Gastroesophageal sphincter (tissue), 4 donors: ENCODE measurements around the gene OAS3. TPM values are rescaled to one million over a fixed set of nuclear protein-coding genes. Genes with fewer than 3 reads are reported as not detected.

ENCODE experiments used
- ATAC-seq: fragments of 150-250 bp; one replicate; pipeline ENCODE4 v1.9.1; 2016; ENCODE audit warnings: mild to moderate bottlenecking, moderate library complexity
- H3K27ac ChIP-seq, 4 donors: fragments of 200-600 bp; sonication (generic) in 3 of 4; 1 replicate in 3 of 4; 2 replicates in 1 of 4; pipeline ENCODE4 v1.5.1; 2016 to 2019
- H3K27me3 ChIP-seq: fragments of 200-600 bp; sonication (generic); one replicate; pipeline ENCODE4 v1.5.1; 2019
- H3K36me3 ChIP-seq, 2 donors: fragments of 200-600 bp; sonication (generic); one replicate each; pipeline ENCODE4 v1.5.1; 2019; ENCODE audit warnings: control low read depth in 1 of 2
- H3K4me1 ChIP-seq, 3 donors: fragments of 200-600 bp; sonication (generic); 1 replicate in 2 of 3; 2 replicates in 1 of 3; pipeline ENCODE4 v1.5.1; 2016 to 2019; ENCODE audit warnings: control low read depth in 2 of 3
- H3K4me3 ChIP-seq, 2 donors: fragments of 200-600 bp; sonication (generic); one replicate each; pipeline ENCODE4 v1.5.1; 2019; ENCODE audit warnings: mild to moderate bottlenecking in 1 of 2, moderate library complexity in 1 of 2
- H3K9me3 ChIP-seq, 3 donors: fragments of 200-600 bp; sonication (generic); one replicate each; pipeline ENCODE4 v1.5.1; 2017 to 2019; ENCODE audit warnings: control low read depth in 2 of 3
- CTCF ChIP-seq, 4 experiments: fragments of 200-600 bp in 2 of 4; fragments of 450-650 bp in 2 of 4; sonication (generic) in 1 of 4; IDR thresholded peaks; one replicate each; pipeline ENCODE4 v1.5.1; 2017 to 2019; ENCODE audit warnings: antibody characterized with exemption in 4 of 4, mild to moderate bottlenecking in 2 of 4, moderate library complexity in 2 of 4
- EP300 ChIP-seq: sonication (generic); formaldehyde crosslinking; IDR thresholded peaks from one replicate; pipeline ENCODE4 v1.6.1; 2017; ENCODE audit warnings: antibody characterized with exemption, mild to moderate bottlenecking
- POLR2A ChIP-seq, 2 donors: fragments of 450-650 bp; IDR thresholded peaks; one replicate each; pipeline ENCODE4 v1.6.1; 2017; ENCODE audit warnings: antibody characterized with exemption in 2 of 2, mild to moderate bottlenecking in 2 of 2, moderate library complexity in 1 of 2
- POLR2AphosphoS5 ChIP-seq: sonication (generic); formaldehyde crosslinking; IDR thresholded peaks from one replicate; pipeline ENCODE4 v1.6.1; 2017; ENCODE audit warnings: antibody characterized with exemption
- WGBS, 2 donors: methylation state at CpG; one replicate each; pipeline ENCODE4 v1.1.5; 2018; ENCODE audit warnings: low coverage in 1 of 2; 5-methylcytosine and 5-hydroxymethylcytosine counted together
- total RNA-seq, 4 donors: library from RNA; depleted of rRNA; stranded (reverse); fragments of >200 nt; gene quantifications; one replicate each; pipeline ENCODE4 v1.1.0, GENCODE V29; 2016

Gene OAS3
- total RNA-seq, 4 donors from 2014 or later, result 3.5 to 10.2 (median 7.2) TPM

- H3K4me1 ChIP-seq, result no peaks in the 10 kb centered on the region
- peaks cover 0 to 21% of the 10 kb centered on the region in 2 donors for H3K36me3 ChIP-seq
- peaks cover 10% of the 10 kb centered on the region for H3K27me3 ChIP-seq
- no peak overlapping the region for H3K27ac ChIP-seq
- H3K9me3 ChIP-seq, result peaks cover 0 to 16% (median 0%) of the 10 kb centered on the region in 3 donors
- TF ChIP-seq POLR2AphosphoS5, result no peak
- TF ChIP-seq CTCF (IDR thresholded peaks at IDR 0.05), result no peak
- no peak for TF ChIP-seq POLR2A (IDR thresholded peaks at IDR 0.05)
- no peak for TF ChIP-seq EP300
- no peak for ATAC-seq
- 27 to 63% methylated on average over 5 to 6 of the region's 9 CpGs for WGBS, 2 donors
- no peak overlapping the region for H3K4me3 ChIP-seq
These were observed 76.3 kb downstream of the OAS3 start for GRCh38 chr12:113014565-113014964.

GRCh38 chr12:113016796-113017195 is 78.5 kb downstream of the OAS3 start:
- ATAC-seq, result no peak
- H3K27me3 ChIP-seq, result peaks cover 10% of the 10 kb centered on the region
- H3K9me3 ChIP-seq, result peaks cover 0 to 1% (median 0%) of the 10 kb centered on the region in 3 donors
- 53% methylated on average over 3 to 5 of the region's 5 CpGs for WGBS, 2 donors
- H3K27ac ChIP-seq, result no peak overlapping the region
- no peaks in the 10 kb centered on the region for H3K36me3 ChIP-seq
- no peaks in the 10 kb centered on the region for H3K4me1 ChIP-seq
- TF ChIP-seq POLR2AphosphoS5 (no peak), EP300 (no peak), POLR2A (IDR thresholded peaks at IDR 0.05) (no peak), CTCF (IDR thresholded peaks at IDR 0.05) (no peak)
- H3K4me3 ChIP-seq, result no peak overlapping the region

- 46 to 55% methylated on average over 4 of the region's 4 CpGs for WGBS, 2 donors
- TF ChIP-seq CTCF (IDR thresholded peaks at IDR 0.05) (no peak), POLR2AphosphoS5 (no peak), POLR2A (IDR thresholded peaks at IDR 0.05) (no peak), EP300 (no peak)
- Histone ChIP-seq H3K4me1 (no peaks in the 10 kb centered on the region), H3K4me3 (no peak overlapping the region), H3K9me3 (no peaks in the 10 kb centered on the region), H3K36me3 (no peaks in the 10 kb centered on the region), H3K27me3 (peaks cover 10% of the 10 kb centered on the region), H3K27ac (no peak overlapping the region)
- ATAC-seq, result no peak
These were observed 80.8 kb downstream of the OAS3 start for GRCh38 chr12:113019025-113019424.

GRCh38 chr12:113021500-113021899 is 83.2 kb downstream of the OAS3 start:
- H3K4me3 ChIP-seq, result no peak overlapping the region
- no peak overlapping the region for H3K27ac ChIP-seq
- H3K9me3 ChIP-seq, result peaks cover 0 to 8% (median 0%) of the 10 kb centered on the region in 3 donors
- no peaks in the 10 kb centered on the region for H3K4me1 ChIP-seq
- WGBS, 2 donors, result 75 to 85% methylated on average over 1 of the region's 1 CpG
- no peak for ATAC-seq
- H3K27me3 ChIP-seq, result peaks cover 13% of the 10 kb centered on the region
- H3K36me3 ChIP-seq, result no peaks in the 10 kb centered on the region
- TF ChIP-seq POLR2A (IDR thresholded peaks at IDR 0.05) (no peak), EP300 (no peak), CTCF (IDR thresholded peaks at IDR 0.05) (no peak), POLR2AphosphoS5 (no peak)

Other genes starting within 250 kb of the OAS3 start
- under 1 TPM in 1 of 4 donors, not detected in 3; 0.13 TPM for gene RPH3A, start 146.7 kb upstream of the OAS3 start, total RNA-seq
- gene OAS1, start 31.5 kb upstream of the OAS3 start, total RNA-seq, result 10 to 100 TPM in 1 of 4 donors, 1 to 10 TPM in 3; 4.8 to 17.0 (median 7.6) TPM
- gene OAS2, start 40.0 kb downstream of the OAS3 start, total RNA-seq, result 1 to 10 TPM; 6.5 to 10.0 (median 7.5) TPM
- gene DTX1, start 118.3 kb downstream of the OAS3 start, total RNA-seq, result 1 to 10 TPM; 2.3 to 9.5 (median 5.3) TPM
- gene RASAL1, start 197.3 kb downstream of the OAS3 start, total RNA-seq, result 1 to 10 TPM in 1 of 4 donors, not detected in 3; 1.7 TPM
- not detected for gene CFAP73, start 211.2 kb downstream of the OAS3 start, total RNA-seq
- gene DDX54, start 247.0 kb downstream of the OAS3 start, total RNA-seq, result 10 to 100 TPM; 38.0 to 60.4 (median 53.3) TPM
- 10 to 100 TPM; 12.3 to 22.8 (median 16.6) TPM for gene RITA1, start 247.2 kb downstream of the OAS3 start, total RNA-seq